IgD-negative memory B cell (primary cell): ENCODE results near the gene PHF21B. TPM values are rescaled to one million over a fixed set of nuclear protein-coding genes. Genes with fewer than 3 reads are reported as not detected.

Source experiments
- H3K27ac Mint-ChIP-seq, 3 donors: one replicate each; pipeline ENCODE4 v1.8.0; 2020 to 2022; ENCODE audit warnings: mild to moderate bottlenecking in 3 of 3, mixed read lengths in 3 of 3, moderate library complexity in 1 of 3
- H3K27me3 Mint-ChIP-seq: one replicate; pipeline ENCODE4 v1.8.0; 2021; ENCODE audit warnings: mixed read lengths
- H3K36me3 Mint-ChIP-seq: one replicate; pipeline ENCODE4 v1.8.0; 2020; ENCODE audit warnings: mild to moderate bottlenecking, mixed read lengths
- H3K4me1 Mint-ChIP-seq, 3 donors: one replicate each; pipeline ENCODE4 v1.8.0; 2020 to 2022; ENCODE audit warnings: mixed read lengths in 3 of 3, mild to moderate bottlenecking in 1 of 3
- H3K4me3 Mint-ChIP-seq, 4 donors: one replicate each; pipeline ENCODE4 v1.8.0; 2020 to 2022; ENCODE audit warnings: mild to moderate bottlenecking in 4 of 4, mixed read lengths in 4 of 4, moderate library complexity in 3 of 4
- H3K9me3 Mint-ChIP-seq, 3 donors: one replicate each; pipeline ENCODE4 v1.8.0; 2020 to 2021; ENCODE audit warnings: mixed read lengths in 3 of 3, mild to moderate bottlenecking in 1 of 3
- polyA plus RNA-seq: library from polyadenylated mRNA; unstranded; fragments of 300-500 nt; fragmentation: Illumina TruSeq; gene quantifications from one replicate; pipeline ENCODE4 v1.2.3, GENCODE V29; 2021

Gene PHF21B
- polyA plus RNA-seq, 1 donor from 2014 or later: not detected

DNA sequence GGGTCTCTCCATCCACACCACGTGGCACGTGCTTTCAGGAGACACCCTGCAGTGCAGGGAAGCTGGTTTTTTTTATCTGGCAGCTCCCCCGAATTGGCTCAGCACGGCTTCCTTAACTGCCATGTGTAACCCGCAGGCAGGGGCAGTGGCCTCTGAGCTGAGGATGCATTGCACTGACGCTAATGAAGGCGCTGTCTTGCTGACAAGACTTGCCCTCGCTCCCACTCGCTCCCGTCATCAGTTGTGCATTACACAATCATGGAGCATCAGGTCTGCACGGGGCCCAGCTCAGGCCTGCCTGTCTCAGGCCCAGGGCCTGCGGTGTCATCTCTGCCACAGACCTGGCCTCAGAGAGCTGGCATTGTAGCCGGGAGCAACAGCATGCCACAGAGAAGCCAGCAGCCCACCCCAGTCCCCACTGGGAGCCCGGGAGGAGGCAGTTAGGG lies 161.5 kb downstream of the PHF21B start:
- peaks cover 3 to 11% (median 6%) of the 10 kb centered on the region in 3 donors for H3K9me3 Mint-ChIP-seq
- H3K36me3 Mint-ChIP-seq: peaks cover 5% of the 10 kb centered on the region
- H3K27ac Mint-ChIP-seq: no peak overlapping the region
- no peak overlapping the region for H3K4me3 Mint-ChIP-seq
- peaks cover 1% of the 10 kb centered on the region for H3K27me3 Mint-ChIP-seq
- H3K4me1 Mint-ChIP-seq: no peaks in the 10 kb centered on the region

DNA sequence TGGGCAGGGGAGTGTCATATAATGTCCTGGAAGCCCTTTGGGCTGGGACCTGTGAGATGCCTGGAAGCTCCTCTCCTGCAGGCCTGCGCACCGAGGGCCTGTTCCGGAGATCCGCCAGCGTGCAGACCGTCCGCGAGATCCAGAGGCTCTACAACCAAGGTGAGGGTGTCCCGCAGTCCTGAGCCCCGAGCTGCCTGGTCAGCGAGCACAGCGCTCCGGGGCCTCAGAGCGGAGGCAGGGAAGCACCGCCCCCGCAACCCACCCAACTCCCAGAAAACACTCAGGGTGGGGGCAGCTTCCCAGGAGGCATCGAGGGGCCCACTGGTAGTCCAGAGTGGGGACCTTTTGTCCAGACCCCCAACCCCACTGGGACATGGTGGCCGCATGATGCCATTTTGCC lies 161.9 kb downstream of the PHF21B start:
- peaks cover 1% of the 10 kb centered on the region for H3K27me3 Mint-ChIP-seq
- peaks cover 3 to 11% (median 6%) of the 10 kb centered on the region in 3 donors for H3K9me3 Mint-ChIP-seq
- H3K4me3 Mint-ChIP-seq: no peak overlapping the region
- H3K36me3 Mint-ChIP-seq: peaks cover 5% of the 10 kb centered on the region
- no peak overlapping the region for H3K27ac Mint-ChIP-seq
- H3K4me1 Mint-ChIP-seq: no peaks in the 10 kb centered on the region

DNA sequence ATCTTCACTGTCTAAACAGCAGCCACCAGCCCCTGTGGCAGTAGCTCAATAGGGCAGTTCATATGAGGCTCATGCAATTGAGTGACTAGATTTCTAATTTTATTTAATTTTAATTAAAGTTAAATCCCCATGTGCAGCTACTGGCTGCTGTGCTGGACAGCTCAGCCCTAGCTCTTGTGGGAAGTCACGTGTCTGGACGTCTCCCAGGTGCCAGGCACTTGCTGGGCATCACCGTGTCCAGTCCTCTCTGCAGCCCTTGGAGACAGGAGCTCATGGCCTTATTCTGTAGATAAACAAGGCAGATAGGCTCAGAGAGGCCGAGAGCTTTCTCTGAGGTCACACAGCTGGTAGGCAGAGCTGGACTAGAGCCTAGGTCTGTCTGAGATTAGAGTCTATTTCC lies 162.4 kb downstream of the PHF21B start:
- H3K4me3 Mint-ChIP-seq: no peak overlapping the region

DNA sequence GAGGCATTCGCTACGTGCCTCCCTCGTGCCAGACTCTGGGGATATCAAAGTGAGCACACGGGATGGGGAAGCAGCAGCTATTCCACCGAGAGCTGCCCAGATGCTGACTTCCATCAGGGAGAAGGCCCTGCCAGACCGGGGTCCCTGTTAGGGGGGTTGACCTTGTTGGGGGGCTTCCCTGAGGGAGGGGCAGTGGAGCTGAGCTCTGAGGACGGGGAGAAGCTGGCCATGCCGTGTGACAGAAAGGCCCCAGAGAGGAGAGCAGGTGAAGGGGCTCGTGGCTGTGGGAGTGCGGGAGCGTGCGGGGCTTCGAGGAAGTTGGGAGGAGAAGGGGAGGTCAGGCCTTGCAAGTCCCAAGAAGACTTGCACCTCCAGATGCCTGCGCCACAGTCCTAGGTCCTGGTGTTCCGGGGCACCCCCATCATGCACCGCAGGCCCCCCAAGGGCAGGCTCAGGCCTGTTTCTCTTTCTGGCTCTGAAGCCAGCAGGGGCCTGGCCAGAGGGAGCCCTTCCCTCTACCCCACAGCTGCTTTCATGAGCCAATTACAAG lies 163.0 kb downstream of the PHF21B start:
- Mint-ChIP-seq H3K27ac (no peak overlapping the region), H3K27me3 (peaks cover 1% of the 10 kb centered on the region), H3K4me3 (no peak overlapping the region), H3K9me3 (peaks cover 3 to 11% (median 6%) of the 10 kb centered on the region in 3 donors), H3K4me1 (no peaks in the 10 kb centered on the region), H3K36me3 (peaks cover 5% of the 10 kb centered on the region)

More for the DNA sequence above, 162.4 kb downstream of the PHF21B start:
- Mint-ChIP-seq H3K27ac (no peak overlapping the region), H3K9me3 (peaks cover 3 to 11% (median 6%) of the 10 kb centered on the region in 3 donors), H3K4me1 (no peaks in the 10 kb centered on the region), H3K36me3 (peaks cover 5% of the 10 kb centered on the region), H3K27me3 (peaks cover 1% of the 10 kb centered on the region)

DNA sequence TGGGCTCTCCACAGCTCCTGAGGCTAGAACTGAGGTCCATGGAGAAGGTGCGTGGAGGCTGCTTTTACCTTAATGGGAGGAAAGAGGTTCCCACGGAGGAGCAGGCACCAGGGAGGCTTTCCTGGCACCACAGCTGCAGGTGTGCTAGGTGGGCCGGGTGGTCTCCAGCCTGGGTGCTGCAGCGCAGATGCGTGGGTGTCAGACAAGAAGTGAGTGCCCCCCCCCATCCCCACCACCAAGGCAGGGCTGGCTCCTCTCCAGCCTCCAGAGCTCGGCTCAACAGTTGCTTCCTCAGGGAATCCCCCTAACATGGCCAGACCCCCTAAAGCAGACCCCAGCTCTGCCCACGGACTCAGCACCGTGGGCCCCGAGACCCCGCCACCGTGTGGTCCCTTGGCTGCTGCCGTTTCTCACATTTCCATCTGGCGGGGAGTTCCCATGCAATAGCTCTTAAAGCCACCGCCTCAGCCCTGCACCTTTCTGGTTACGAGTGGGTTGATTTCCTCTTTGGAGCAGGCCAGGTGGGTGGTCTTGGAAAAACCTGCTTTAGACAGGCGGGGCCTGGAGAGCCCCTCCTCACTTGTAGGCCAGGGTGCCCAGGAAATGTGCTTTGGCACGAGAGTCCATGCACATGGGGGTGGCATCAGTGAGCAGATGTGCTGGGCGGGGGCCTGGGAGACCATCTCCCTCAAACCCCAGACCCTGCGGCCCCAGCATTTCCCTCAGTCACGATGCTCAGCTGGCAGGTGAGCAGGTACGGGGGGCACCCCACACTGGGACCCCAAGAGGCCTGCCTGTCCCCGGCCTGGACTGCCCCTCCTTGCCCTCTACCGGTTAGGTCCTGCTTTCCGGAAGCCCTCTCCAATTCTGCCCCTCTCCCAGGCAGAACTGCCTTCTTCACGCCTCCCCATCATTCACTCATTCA lies 163.7 kb downstream of the PHF21B start:
- H3K36me3 Mint-ChIP-seq: peaks cover 5% of the 10 kb centered on the region
- H3K9me3 Mint-ChIP-seq: peaks cover 3 to 11% (median 6%) of the 10 kb centered on the region in 3 donors
- H3K4me1 Mint-ChIP-seq: no peaks in the 10 kb centered on the region
- no peak overlapping the region for H3K27ac Mint-ChIP-seq
- H3K4me3 Mint-ChIP-seq: no peak overlapping the region
- peaks cover 1% of the 10 kb centered on the region for H3K27me3 Mint-ChIP-seq

DNA sequence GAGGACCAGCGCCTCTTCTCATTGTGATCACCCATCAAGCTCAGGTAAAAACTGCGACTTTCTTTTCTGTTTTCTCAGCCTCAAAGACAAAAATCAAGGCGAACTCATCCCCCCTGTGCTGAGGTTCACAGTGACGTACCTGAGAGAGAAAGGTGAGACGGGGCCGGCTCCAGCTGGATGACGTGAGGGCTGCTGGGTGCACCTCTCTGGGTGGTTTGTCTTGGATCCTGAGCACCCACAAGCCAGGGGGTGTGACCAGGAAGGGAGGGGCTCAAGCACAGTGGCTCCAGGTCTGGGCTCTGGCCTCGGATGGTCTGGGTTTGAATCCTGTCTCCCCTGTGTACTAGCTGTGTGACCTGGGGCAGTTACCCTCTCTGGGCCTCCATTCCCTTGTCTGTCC lies 164.6 kb downstream of the PHF21B start:
- Mint-ChIP-seq H3K36me3 (peaks cover 5% of the 10 kb centered on the region), H3K9me3 (peaks cover 3 to 11% (median 6%) of the 10 kb centered on the region in 3 donors), H3K27me3 (peaks cover 4% of the 10 kb centered on the region), H3K4me1 (peaks cover 0 to 1% (median 0%) of the 10 kb centered on the region in 3 donors), H3K4me3 (no peak overlapping the region), H3K27ac (no peak overlapping the region)

DNA sequence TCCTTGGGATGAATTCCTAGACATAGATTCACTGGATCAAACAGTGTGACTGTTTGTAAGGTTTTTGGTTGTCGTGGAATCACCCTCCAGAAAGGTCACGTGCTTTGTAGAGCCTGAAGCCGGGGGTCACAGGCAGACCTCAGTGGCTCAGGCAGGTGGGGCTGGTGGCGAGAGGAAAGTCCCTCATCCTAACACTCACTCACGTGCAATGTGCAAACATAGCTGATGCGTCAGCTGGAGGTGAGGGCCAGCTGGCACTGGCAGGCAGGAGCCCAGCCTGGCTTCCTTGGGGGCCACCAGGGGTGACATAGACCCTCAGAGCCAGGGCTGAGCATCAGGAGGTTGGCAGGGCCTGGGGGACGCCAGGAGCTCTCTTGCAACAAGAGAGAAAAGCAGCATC lies 167.4 kb downstream of the PHF21B start:
- Mint-ChIP-seq H3K9me3 (peaks cover 3 to 11% (median 6%) of the 10 kb centered on the region in 3 donors), H3K27me3 (peaks cover 3% of the 10 kb centered on the region), H3K27ac (no peak overlapping the region), H3K36me3 (peaks cover 5% of the 10 kb centered on the region), H3K4me1 (peaks cover 0 to 1% (median 0%) of the 10 kb centered on the region in 3 donors), H3K4me3 (no peak overlapping the region)

DNA sequence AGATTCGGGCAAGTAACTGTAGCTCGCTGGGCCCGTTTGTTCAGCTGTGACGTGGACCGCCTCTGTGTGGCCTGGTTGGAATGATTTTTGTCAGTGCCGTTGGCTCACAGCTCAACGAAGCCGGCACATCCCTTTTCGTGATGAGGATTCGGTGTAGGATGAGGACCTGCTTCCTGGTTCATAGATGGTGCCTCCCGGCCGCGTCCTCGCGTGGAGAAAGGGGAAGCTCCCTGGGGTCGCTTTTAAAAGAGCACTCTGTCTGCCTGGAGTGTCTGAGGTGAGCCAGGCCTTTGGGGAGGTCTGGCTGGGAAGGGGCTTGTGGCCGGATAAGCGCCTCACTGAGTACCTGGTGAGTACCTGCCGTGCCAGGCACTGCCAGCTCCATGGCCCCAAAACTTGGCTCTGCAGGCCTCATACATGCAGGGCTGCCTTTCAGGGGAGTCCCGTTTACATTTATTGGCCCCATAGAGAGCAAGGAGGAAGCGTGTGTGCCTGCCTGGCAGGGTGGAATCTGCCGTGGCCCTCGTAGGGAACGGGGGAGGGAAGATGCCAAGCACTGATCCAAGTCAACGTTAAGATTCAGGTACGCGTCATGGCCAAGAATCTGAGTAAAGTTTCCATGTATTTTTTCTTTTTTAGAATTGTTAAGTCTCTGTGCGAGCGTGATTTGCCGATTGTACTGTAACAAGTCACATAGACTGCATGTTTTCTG lies 169.0 kb downstream of the PHF21B start:
- H3K4me1 Mint-ChIP-seq: peaks cover 0 to 1% (median 0%) of the 10 kb centered on the region in 3 donors
- H3K4me3 Mint-ChIP-seq: peak overlapping the region in 1 of 4 donors; percentile 43
- H3K9me3 Mint-ChIP-seq: peaks cover 3 to 12% (median 10%) of the 10 kb centered on the region in 3 donors
- peaks cover 4% of the 10 kb centered on the region for H3K27me3 Mint-ChIP-seq
- peaks cover 5% of the 10 kb centered on the region for H3K36me3 Mint-ChIP-seq
- H3K27ac Mint-ChIP-seq: no peak overlapping the region

DNA sequence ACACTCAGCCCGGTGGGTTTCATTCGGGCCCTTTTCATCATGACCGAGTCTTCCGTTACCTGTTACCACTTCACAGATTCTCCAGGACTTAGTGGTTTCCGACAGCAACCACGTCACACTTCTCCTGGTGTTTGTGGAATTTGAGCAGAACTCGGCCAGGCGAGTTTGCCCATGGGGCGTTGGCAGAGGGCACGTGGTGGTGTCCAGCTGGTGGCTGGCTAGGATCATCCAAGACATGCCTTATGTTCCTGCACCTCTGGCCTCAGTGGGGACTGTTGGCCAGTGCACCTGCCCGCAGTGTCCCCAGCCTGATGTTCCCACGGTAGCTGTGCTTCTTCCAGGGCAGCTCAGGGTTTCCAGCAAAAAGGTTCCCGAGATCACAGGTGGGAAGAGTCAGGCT lies 170.1 kb downstream of the PHF21B start:
- peaks cover 0 to 1% (median 0%) of the 10 kb centered on the region in 3 donors for H3K4me1 Mint-ChIP-seq
- no peak overlapping the region for H3K4me3 Mint-ChIP-seq
- H3K27ac Mint-ChIP-seq: no peak overlapping the region
- H3K9me3 Mint-ChIP-seq: peaks cover 1 to 12% (median 11%) of the 10 kb centered on the region in 3 donors
- peaks cover 2% of the 10 kb centered on the region for H3K36me3 Mint-ChIP-seq
- peaks cover 4% of the 10 kb centered on the region for H3K27me3 Mint-ChIP-seq

DNA sequence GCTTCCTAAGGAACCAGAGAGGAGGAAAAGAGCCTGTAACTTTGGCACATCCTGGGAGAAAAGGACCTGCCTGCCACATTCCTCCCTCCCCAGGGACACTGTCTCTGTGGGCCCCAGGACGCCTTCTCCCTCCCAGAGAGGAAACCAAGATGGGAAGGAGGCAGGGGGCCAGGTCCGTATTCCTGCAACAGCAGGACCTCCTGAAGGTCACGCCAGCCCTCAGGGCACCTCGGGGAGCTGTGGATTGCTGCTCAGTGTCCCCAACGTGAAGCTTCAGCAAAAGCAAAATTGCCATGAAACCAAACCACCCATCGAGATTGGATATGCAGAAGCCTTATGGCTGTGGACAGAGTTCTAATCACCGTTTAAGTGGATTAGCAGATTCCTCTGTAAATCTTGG lies 170.7 kb downstream of the PHF21B start:
- peaks cover 4% of the 10 kb centered on the region for H3K27me3 Mint-ChIP-seq
- peaks cover 0 to 1% (median 0%) of the 10 kb centered on the region in 3 donors for H3K4me1 Mint-ChIP-seq
- H3K36me3 Mint-ChIP-seq: peaks cover under 1% of the 10 kb centered on the region
- H3K27ac Mint-ChIP-seq: no peak overlapping the region
- no peak overlapping the region for H3K4me3 Mint-ChIP-seq
- peaks cover 6 to 14% (median 8%) of the 10 kb centered on the region in 3 donors for H3K9me3 Mint-ChIP-seq

DNA sequence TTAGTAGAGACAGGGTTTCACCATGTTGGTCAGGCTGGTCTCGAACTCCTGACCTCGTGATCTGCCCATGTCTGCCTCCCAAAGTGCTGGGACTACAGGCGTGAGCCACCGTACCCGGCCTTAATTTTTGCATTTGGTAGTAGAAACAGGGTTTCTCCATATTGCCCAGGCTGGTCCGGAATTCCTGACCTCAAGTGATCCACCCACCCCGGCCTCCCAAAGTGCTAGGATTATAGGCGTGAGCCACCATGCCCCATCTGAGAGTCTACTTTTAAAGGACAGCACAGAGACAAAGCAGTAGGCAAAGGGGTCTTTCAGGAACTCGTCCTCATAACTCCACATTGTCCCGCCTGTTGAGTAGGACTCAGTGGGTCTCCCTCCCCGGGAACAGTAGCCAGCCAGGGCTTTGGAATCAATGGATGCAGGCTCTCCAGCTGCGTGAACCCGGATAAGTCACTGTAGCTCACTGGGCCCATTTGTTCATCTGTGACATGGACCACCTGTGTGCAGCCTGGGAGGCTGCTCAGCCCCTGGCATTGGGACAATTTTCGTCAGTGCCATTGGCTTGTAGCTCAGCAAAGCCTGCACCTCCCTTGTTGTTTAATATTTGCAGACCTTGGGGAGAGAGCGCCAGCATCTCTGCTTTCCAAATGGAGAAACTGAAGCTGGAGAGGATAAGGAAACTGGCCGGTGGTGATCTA lies 171.3 kb downstream of the PHF21B start:
- Mint-ChIP-seq H3K4me1 (peaks cover 0 to 1% (median 0%) of the 10 kb centered on the region in 3 donors), H3K27me3 (peaks cover 4% of the 10 kb centered on the region), H3K4me3 (no peak overlapping the region), H3K27ac (no peak overlapping the region), H3K9me3 (peaks cover 4 to 20% (median 6%) of the 10 kb centered on the region in 3 donors), H3K36me3 (no peaks in the 10 kb centered on the region)

DNA sequence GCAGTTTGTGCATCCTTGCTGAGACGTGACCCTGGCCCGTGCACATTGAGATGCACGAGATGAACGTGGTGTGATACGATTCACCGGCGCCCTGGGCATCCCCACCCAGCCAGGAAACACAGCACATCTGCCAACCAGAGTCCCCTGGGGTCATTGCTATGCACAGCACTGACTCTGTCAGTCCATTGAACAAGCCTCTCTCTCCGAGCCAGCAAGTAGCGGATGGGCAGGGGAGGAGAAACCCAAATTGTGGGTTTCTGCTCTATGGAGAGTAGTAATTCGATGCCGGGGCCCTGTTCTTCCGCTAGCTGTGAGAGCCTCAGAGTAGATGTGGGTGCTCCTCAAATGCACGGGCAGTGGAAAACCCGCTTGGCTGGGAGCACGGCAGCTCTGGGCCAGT lies 172.3 kb downstream of the PHF21B start:
- Mint-ChIP-seq H3K36me3 (no peaks in the 10 kb centered on the region), H3K4me3 (no peak overlapping the region), H3K4me1 (peaks cover 0 to 1% (median 0%) of the 10 kb centered on the region in 3 donors), H3K27me3 (peaks cover 4% of the 10 kb centered on the region), H3K27ac (no peak overlapping the region), H3K9me3 (peaks cover 6 to 21% (median 7%) of the 10 kb centered on the region in 3 donors)

DNA sequence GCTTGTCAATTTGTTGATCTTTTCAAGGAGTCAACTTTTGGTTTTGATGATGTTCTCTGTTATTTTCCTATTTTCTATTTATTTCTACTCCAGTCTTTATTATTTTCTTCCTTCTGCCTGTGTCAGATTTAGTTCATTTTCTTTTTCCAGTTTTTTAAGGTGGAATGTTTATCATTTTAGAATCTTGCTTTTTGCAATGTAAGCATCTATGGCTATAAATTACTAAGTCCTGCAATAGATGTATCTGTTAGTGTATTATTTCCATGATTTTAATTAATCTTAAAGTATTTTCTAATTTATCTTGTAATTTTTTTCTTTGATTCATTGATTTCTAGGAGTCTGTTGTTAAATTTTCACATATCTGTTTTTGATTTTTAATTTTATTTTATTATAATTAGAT lies 175.7 kb downstream of the PHF21B start:
- no peak overlapping the region for H3K27ac Mint-ChIP-seq
- peaks cover 9 to 21% (median 9%) of the 10 kb centered on the region in 3 donors for H3K9me3 Mint-ChIP-seq
- no peaks in the 10 kb centered on the region for H3K36me3 Mint-ChIP-seq
- H3K4me3 Mint-ChIP-seq: no peak overlapping the region
- H3K27me3 Mint-ChIP-seq: peaks cover 1% of the 10 kb centered on the region
- no peaks in the 10 kb centered on the region for H3K4me1 Mint-ChIP-seq

DNA sequence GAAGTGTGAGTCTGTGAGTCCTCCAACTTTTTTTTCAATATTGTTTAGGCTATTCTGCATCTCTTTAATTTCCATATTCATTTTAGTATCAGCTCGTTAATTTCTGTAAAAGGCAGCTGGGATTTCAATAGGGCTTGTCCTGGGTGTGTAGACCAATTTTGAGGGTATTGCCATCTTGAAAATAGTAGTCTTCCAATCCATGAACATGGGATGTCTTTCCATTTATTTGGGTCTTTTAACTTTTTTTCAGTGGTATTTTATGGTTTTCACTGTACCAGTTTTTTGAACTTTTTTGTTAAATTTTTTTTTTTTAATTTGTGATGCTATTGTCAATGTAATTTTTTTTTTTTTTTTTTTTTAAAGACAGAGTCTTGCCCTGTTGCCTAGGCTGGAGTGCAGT lies 177.9 kb downstream of the PHF21B start:
- no peak overlapping the region for H3K27ac Mint-ChIP-seq

More for the DNA sequence above, 177.9 kb downstream of the PHF21B start:
- H3K36me3 Mint-ChIP-seq: peaks cover 1% of the 10 kb centered on the region
- peaks cover 11% of the 10 kb centered on the region for H3K27me3 Mint-ChIP-seq
- H3K9me3 Mint-ChIP-seq: peaks cover 9 to 21% (median 12%) of the 10 kb centered on the region in 3 donors
- H3K4me3 Mint-ChIP-seq: no peak overlapping the region
- H3K4me1 Mint-ChIP-seq: no peaks in the 10 kb centered on the region
